Activated CD4-positive, alpha-beta T cell treated with anti-CD3 and anti-CD28 coated beads for 36 hours (primary cell): ENCODE measurements around the gene CCDC12. TPM values are rescaled to one million over a fixed set of nuclear protein-coding genes. Genes with fewer than 3 reads are reported as not detected.
A peak's percentile ranks its signal among the peaks of the same experiment; 100 is the strongest.

Source experiments
- ATAC-seq: fragments of 200-7000 bp; cut with Tn5 transposase; one replicate; pipeline ENCODE4 v1.10.0; 2021; ENCODE audit warnings: mild to moderate bottlenecking, moderate library complexity
- CTCF ChIA-PET: fragments of 350-600 bp; sonication (Branson Sonifier 250); formaldehyde crosslinking; loops from one replicate; lab custom pipeline; 2021; ENCODE audit warnings: antibody characterized with exemption; lab: Charles Lee
- POLR2A ChIA-PET: fragments of 350-600 bp; sonication (Branson Sonifier 250); formaldehyde crosslinking; loops from one replicate; lab custom pipeline; 2021; ENCODE audit warnings: antibody characterized with exemption, inconsistent platforms; lab: Charles Lee
- DNase-seq: peaks from one replicate; pipeline ENCODE4 v3.0.0-alpha.2; 2020
- H3K27ac Mint-ChIP-seq: one replicate; pipeline ENCODE4 v1.8.0; 2021; ENCODE audit warnings: mixed read lengths
- H3K27me3 Mint-ChIP-seq: one replicate; pipeline ENCODE4 v1.8.0; 2021; ENCODE audit warnings: mixed read lengths
- H3K36me3 Mint-ChIP-seq: one replicate; pipeline ENCODE4 v1.8.0; 2021; ENCODE audit warnings: low read depth, mixed read lengths
- H3K4me1 Mint-ChIP-seq: one replicate; pipeline ENCODE4 v1.8.0; 2021; ENCODE audit warnings: mixed read lengths
- H3K4me3 Mint-ChIP-seq: one replicate; pipeline ENCODE4 v1.8.0; 2021; ENCODE audit warnings: mild to moderate bottlenecking, moderate library complexity, mixed read lengths
- H3K9me3 Mint-ChIP-seq: one replicate; pipeline ENCODE4 v1.8.0; 2021; ENCODE audit warnings: low read depth, mixed read lengths
- intact Hi-C, 2 experiments: fragments of 100-400 bp; cut with DNase I in 1 of 2; cut with micrococcal nuclease in 1 of 2; formaldehyde crosslinking; loops; one replicate each; pipeline versions ENCODE4 v1.14.2 to v1.15.1; 2022 to 2024; cut with DNase I, micrococcal nuclease
- total RNA-seq, 2 experiments: library from RNA; stranded (reverse); gene quantifications; one replicate each; pipeline ENCODE4 v1.2.3, GENCODE V29; 2021

Gene CCDC12
- total RNA-seq, 2 experiments from 2014 or later = 45.4 to 47.8 TPM

DNA sequence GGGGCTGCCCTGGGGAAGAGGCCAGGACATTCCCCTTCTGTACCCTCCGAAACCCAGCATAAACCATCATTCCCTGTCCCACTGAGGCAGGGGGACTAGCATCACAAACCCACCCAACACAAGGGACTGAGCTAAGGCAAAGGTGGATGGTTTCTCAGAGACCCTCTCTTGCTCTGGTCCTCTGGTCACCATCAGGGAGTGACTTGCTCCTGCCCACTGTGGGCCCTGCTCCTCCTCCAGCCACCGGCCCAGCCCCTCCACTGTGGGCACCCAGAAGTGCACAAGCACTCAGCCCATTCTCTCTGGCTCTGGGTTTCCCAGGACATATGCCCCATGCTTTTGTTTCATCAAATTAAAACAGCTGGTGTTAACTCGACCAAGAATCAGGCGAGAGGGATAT, 54.1 kb downstream of the CCDC12 start:
- no peak for DNase-seq
- ATAC-seq = no peak
- Mint-ChIP-seq H3K36me3 (peaks cover 65% of the 10 kb centered on the region), H3K27me3 (no peaks in the 10 kb centered on the region), H3K9me3 (no peaks in the 10 kb centered on the region), H3K4me3 (no peak overlapping the region), H3K27ac (no peak overlapping the region), H3K4me1 (peaks cover 8% of the 10 kb centered on the region)
- intact Hi-C loops = loop anchor here (2.0 to 10.0 kb wide), 2 partner anchors 222 to 402 kb away; no protein-coding TSS in a partner anchor
- POLR2A ChIA-PET = no interaction called here
- CTCF ChIA-PET = interaction anchor here (0.7 to 2.5 kb wide), 7 partner anchors 9 to 491 kb away, joined by 3 to 10 read pairs (median 5); no protein-coding TSS in a partner anchor

DNA sequence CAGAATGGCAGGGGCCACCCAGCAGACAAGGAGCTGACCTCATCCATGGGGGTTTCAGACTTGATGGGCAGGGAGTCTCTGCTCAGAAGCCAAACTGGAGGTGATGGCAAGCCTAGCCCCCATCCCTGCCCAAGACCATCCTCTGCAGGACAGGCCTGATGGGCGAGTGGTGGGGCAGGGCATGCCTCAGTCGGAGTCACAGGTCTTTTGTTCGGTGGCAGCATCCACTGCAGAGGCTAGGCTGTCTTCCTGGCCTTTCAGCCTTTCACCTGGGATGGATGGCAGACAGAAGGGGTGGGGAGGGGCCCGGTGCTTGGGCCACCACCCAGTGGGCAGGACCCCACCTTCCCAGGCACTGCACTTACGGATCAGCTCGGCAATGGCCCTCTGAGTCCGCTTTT, 54.7 kb downstream of the CCDC12 start:
- H3K9me3 Mint-ChIP-seq = no peaks in the 10 kb centered on the region

DNA sequence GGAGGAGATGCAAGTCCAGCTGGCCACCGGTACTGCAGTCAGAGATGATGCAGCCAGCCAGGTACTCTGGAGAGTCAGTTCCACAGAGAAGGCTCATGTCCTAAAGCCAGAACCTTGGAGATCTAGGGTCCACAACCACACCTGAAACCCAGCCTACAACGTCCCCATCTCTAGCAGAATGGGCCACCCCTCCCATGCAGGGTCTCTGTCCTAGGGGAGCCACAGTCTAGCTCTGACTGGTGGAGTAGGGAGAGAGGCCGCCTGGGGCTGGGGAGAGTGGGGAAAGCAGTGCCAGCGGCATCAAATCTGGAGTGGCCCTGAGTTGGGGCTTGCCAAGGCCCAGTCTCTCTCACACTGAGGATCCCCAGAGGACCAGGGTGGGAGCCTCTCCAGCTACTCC, 55.5 kb downstream of the CCDC12 start:
- DNase-seq (no peak), ATAC-seq (no peak)
- H3K36me3 Mint-ChIP-seq = peaks cover 68% of the 10 kb centered on the region
- ChIA-PET POLR2A (interaction anchor here (0.6 kb wide), 1 partner anchor 18 kb away, joined by 3 read pairs; no protein-coding TSS in a partner anchor), CTCF (no interaction called here)
- H3K4me1 Mint-ChIP-seq = peaks cover 7% of the 10 kb centered on the region
- no peak overlapping the region for H3K27ac Mint-ChIP-seq
- H3K9me3 Mint-ChIP-seq = no peaks in the 10 kb centered on the region
- no peaks in the 10 kb centered on the region for H3K27me3 Mint-ChIP-seq
- intact Hi-C loops = loop anchor here in 1 of 2 experiments (10.0 kb wide), 1 partner anchor 224 kb away; no protein-coding TSS in a partner anchor
- H3K4me3 Mint-ChIP-seq = no peak overlapping the region

More for the DNA sequence above, 54.7 kb downstream of the CCDC12 start:
- Mint-ChIP-seq H3K4me1 (peaks cover 4% of the 10 kb centered on the region), H3K4me3 (no peak overlapping the region), H3K36me3 (peaks cover 65% of the 10 kb centered on the region), H3K27ac (no peak overlapping the region), H3K27me3 (no peaks in the 10 kb centered on the region)
- ATAC-seq (no peak), DNase-seq (no peak)
- ChIA-PET POLR2A (no interaction called here), CTCF (interaction anchor here (0.8 to 1.4 kb wide), 2 partner anchors 9 to 77 kb away, joined by 4 to 5 read pairs; no protein-coding TSS in a partner anchor)
- intact Hi-C loops = loop anchor here (2.0 to 10.0 kb wide), 2 partner anchors 223 to 403 kb away; no protein-coding TSS in a partner anchor

DNA sequence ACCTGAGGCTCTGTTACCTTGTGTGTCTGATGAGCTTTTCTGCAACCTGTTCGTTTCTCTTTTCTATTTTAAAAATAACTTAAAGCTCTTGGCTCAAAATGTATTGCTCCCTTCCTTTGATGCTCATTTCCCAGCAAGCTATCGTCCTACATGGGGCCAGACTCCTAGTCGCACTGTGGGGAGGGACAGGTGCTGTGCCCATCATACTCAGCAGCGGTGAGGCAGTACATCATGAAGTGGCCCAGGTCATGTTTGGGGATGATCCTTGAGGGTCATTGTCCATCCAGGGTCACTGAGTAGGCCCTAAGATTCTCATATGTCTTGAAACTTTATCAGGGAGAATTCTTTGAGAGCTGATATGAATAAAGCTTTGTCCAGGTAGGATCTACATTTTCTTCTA, 57.9 kb downstream of the CCDC12 start:
- DNase-seq (no peak), ATAC-seq (no peak)
- ChIA-PET POLR2A (interaction anchor here (0.6 kb wide), 1 partner anchor 35 kb away, joined by 3 read pairs; no protein-coding TSS in a partner anchor), CTCF (interaction anchor here (0.6 to 1.6 kb wide), 6 partner anchors 9 to 158 kb away, joined by 3 to 9 read pairs (median 4); no protein-coding TSS in a partner anchor)
- no peak overlapping the region for H3K4me3 Mint-ChIP-seq
- H3K4me1 Mint-ChIP-seq = peaks cover 22% of the 10 kb centered on the region
- H3K36me3 Mint-ChIP-seq = peaks cover 59% of the 10 kb centered on the region
- H3K9me3 Mint-ChIP-seq = no peaks in the 10 kb centered on the region
- H3K27me3 Mint-ChIP-seq = no peaks in the 10 kb centered on the region
- intact Hi-C loops = no loop called here
- no peak overlapping the region for H3K27ac Mint-ChIP-seq

DNA sequence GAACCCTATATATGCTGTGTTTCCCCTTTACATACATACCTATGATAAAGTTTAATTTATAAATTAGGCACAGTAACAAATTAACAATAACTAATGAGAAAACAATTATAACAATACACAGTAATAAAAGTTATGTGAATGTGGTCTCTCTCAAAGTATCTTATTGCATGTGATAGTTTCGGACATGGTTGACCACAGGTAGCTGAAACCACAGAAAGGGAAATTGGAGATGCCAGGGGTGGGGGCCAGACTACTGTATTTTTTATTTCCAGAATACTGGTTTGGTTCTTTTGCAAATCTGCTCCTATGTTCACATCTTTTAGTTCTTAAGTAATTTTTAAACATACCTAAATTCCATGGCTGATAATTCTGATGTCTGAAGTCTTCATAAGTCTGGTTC, 58.3 kb downstream of the CCDC12 start:
- Mint-ChIP-seq H3K27ac (no peak overlapping the region), H3K4me3 (no peak overlapping the region), H3K9me3 (no peaks in the 10 kb centered on the region), H3K36me3 (peaks cover 60% of the 10 kb centered on the region), H3K4me1 (peaks cover 26% of the 10 kb centered on the region), H3K27me3 (no peaks in the 10 kb centered on the region)
- intact Hi-C loops = no loop called here
- no peak for DNase-seq
- ChIA-PET CTCF (interaction anchor here (0.6 to 1.4 kb wide), 5 partner anchors 9 to 158 kb away, joined by 3 to 7 read pairs (median 3); no protein-coding TSS in a partner anchor), POLR2A (interaction anchor here (0.6 kb wide), 1 partner anchor 36 kb away, joined by 3 read pairs; no protein-coding TSS in a partner anchor)
- no peak for ATAC-seq

DNA sequence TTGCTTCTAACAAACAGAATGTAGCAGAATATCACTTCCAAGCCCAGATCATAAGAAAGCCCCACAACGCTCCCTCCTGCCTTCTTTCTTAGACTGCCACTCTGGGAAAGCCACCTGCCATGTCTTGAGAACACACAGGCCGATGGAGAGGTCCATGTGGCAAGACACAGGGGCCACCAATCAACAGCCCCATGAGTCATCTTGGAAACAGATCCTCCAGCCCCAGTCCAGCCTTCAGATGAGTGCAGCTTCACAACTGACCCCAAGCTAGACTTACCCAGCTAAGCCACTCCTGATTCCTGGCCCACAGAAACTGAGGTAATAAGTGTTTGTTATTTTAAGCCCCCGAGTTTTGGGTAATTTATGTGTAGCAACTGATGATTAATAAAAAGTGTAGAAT, 59.3 kb downstream of the CCDC12 start:
- Mint-ChIP-seq H3K36me3 (peaks cover 51% of the 10 kb centered on the region), H3K27ac (no peak overlapping the region), H3K4me3 (no peak overlapping the region), H3K4me1 (peaks cover 28% of the 10 kb centered on the region), H3K27me3 (no peaks in the 10 kb centered on the region), H3K9me3 (no peaks in the 10 kb centered on the region)
- CTCF ChIA-PET = interaction anchor here (0.9 kb wide), 1 partner anchor 81 kb away, joined by 3 read pairs; no protein-coding TSS in a partner anchor
- DNase-seq = no peak
- intact Hi-C loops = no loop called here
- POLR2A ChIA-PET = no interaction called here
- ATAC-seq = no peak

DNA sequence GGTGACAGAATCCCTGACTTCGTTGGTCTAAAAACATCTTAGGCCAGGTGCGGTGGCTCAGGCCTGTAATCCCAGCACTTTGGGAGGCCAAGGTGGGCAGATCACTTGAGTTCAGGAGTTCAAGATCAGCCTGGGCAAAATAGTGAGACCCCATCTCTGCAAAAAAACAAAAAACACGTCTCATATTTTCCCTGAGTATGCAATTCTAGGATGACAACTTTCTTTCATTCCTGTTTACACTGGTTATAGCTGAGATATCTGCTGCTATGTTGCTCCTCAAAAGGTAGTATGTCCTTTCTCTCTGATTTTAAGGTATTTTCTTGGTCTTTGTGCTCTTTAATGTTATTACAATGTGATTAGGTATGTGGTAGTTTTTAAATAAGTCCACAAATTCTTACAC, 59.7 kb downstream of the CCDC12 start:
- intact Hi-C loops = no loop called here
- ATAC-seq = no peak
- Mint-ChIP-seq H3K4me1 (peaks cover 28% of the 10 kb centered on the region), H3K27me3 (no peaks in the 10 kb centered on the region), H3K27ac (no peak overlapping the region), H3K36me3 (peaks cover 49% of the 10 kb centered on the region), H3K4me3 (no peak overlapping the region), H3K9me3 (no peaks in the 10 kb centered on the region)
- CTCF ChIA-PET = no interaction called here
- DNase-seq = no peak
- POLR2A ChIA-PET = no interaction called here

DNA sequence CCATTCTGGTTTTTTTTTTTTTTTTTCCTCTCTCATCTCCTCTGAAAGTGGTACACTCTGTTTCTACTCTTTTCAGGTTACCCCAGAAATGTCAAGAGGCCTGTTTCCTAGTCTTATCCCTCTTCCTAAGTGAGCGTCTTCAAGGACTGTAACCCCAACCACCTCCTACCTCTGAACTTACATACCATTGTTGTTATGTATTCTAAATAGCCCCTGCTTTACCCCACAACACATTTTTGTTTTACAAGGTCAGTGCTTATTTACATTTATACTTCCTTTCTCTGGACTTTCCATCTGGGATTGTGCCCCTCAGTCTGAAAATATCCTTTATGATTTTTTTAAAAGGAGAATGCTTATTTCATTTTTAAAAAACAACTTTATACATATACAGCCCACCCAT, 60.3 kb downstream of the CCDC12 start:
- intact Hi-C loops = no loop called here
- POLR2A ChIA-PET = no interaction called here
- CTCF ChIA-PET = no interaction called here
- no peak overlapping the region for H3K4me3 Mint-ChIP-seq
- ATAC-seq (no peak), DNase-seq (no peak)
- peak overlapping the region; percentile 42 for H3K27ac Mint-ChIP-seq
- H3K36me3 Mint-ChIP-seq = peaks cover 48% of the 10 kb centered on the region
- H3K27me3 Mint-ChIP-seq = no peaks in the 10 kb centered on the region
- no peaks in the 10 kb centered on the region for H3K9me3 Mint-ChIP-seq
- H3K4me1 Mint-ChIP-seq = peaks cover 28% of the 10 kb centered on the region

DNA sequence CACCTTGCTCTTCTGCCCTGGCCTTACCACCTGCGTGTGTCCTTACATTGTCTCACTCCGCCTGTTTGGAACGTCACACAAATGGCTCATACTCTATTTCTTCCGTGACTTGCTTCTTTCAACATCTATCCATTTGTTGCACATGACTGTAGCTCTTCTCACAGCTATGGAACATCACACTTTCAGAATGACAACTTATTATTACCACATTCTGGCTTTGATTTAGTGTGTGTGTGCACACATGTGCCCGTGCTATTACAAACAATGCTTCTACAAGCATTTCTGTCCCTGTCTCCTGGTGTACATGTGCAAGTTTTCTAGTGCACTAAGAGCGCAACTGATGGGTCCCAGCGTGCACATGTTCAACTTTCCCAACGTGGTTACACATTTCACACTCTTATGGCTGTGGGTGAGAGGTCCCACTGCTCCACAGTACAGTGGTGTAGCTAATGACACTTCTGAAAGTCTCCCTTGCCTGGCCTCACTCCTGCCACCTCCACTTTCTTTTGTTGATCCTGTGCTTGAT, 61.2 kb downstream of the CCDC12 start:
- no peak for DNase-seq
- no peak overlapping the region for H3K27ac Mint-ChIP-seq
- ATAC-seq = peak; percentile 69
- ChIA-PET CTCF (interaction anchor here (1.1 kb wide), 1 partner anchor 48 kb away, joined by 3 read pairs; no protein-coding TSS in a partner anchor), POLR2A (interaction anchor here (0.9 kb wide), 1 partner anchor 65 kb away, joined by 3 read pairs; no protein-coding TSS in a partner anchor)
- H3K4me1 Mint-ChIP-seq = peaks cover 28% of the 10 kb centered on the region
- H3K4me3 Mint-ChIP-seq = no peak overlapping the region
- peaks cover 39% of the 10 kb centered on the region for H3K36me3 Mint-ChIP-seq
- no peaks in the 10 kb centered on the region for H3K27me3 Mint-ChIP-seq
- intact Hi-C loops = no loop called here
- no peaks in the 10 kb centered on the region for H3K9me3 Mint-ChIP-seq

DNA sequence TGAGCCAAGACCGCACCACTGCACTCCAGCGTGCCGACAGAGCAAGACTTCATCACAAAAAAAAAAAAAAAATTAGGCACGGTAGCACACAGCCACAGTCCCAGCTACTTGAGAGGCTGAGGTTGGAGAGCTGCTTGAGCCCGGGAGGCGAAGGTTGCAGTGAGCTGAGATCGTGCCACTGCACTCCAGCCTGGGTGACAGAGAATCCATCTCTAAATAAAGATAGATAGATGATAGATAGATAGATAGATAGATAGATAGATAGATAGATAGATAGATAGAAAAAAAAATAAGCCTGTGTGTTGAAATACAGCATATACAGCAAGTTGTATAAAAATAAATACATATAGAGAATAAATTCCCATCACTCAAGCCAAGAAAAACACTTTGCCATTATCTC, 61.7 kb downstream of the CCDC12 start:
- Mint-ChIP-seq H3K36me3 (peaks cover 34% of the 10 kb centered on the region), H3K4me3 (no peak overlapping the region), H3K9me3 (no peaks in the 10 kb centered on the region), H3K27ac (no peak overlapping the region), H3K4me1 (peaks cover 28% of the 10 kb centered on the region), H3K27me3 (no peaks in the 10 kb centered on the region)
- CTCF ChIA-PET = interaction anchor here (1.1 kb wide), 1 partner anchor 48 kb away, joined by 3 read pairs; no protein-coding TSS in a partner anchor
- DNase-seq (no peak), ATAC-seq (no peak)
- POLR2A ChIA-PET = interaction anchor here (0.6 kb wide), 1 partner anchor 195 kb away, joined by 4 read pairs; no protein-coding TSS in a partner anchor
- intact Hi-C loops = no loop called here

DNA sequence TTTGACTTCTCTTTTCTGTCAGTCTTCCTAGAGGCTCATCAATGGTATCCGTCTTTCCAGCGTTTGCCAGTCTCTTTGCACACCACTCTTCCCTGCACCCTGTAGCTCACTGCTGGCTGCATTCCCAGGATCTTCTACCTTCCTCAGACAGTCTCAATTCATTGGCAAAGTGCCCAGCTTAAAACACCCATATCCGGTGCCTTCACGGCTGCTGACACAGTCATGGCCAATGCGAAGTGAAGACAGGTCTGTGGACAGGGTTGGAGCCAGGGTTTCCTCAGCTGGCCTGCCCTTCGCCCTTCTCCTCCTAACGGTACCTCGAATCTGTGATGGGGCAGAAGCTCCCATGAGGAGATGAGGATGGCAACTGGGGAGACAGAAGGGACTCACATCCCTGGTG, 62.9 kb downstream of the CCDC12 start:
- Mint-ChIP-seq H3K27me3 (no peaks in the 10 kb centered on the region), H3K36me3 (peaks cover 24% of the 10 kb centered on the region), H3K4me3 (no peak overlapping the region), H3K4me1 (peaks cover 33% of the 10 kb centered on the region), H3K27ac (no peak overlapping the region), H3K9me3 (no peaks in the 10 kb centered on the region)
- ChIA-PET POLR2A (interaction anchor here (0.6 to 0.7 kb wide), 2 partner anchors 45 to 63 kb away, joined by 8 to 10 read pairs; no protein-coding TSS in a partner anchor), CTCF (interaction anchor here (0.6 to 1.6 kb wide), 6 partner anchors 13 to 206 kb away, joined by 3 to 4 read pairs (median 4); no protein-coding TSS in a partner anchor)
- ATAC-seq = no peak
- intact Hi-C loops = no loop called here
- DNase-seq = no peak
